ENCODE measurements around the gene COL24A1.

DNA sequence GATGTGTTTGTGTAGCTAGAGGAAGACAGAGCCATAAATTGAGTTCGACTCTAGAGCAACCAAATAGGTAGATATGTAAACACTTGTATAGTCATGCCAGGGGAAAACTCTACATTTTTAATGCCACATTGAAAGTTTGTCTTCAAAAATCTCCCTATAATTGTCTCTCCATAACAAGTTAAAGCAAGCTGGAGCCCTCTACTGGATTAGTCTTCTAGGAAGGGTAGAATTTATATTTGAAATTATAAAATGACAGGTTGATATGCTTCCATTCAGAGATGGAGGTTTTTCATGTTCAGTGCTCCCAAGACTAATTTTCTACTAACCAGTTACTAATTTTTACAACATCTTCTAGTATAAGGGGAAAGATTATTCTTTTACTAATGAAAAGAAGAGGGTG is 13.1 kb upstream of the COL24A1 start:
- TF ChIP-seq MYPOP (CRISPR knock-in tag; IDR thresholded peaks at IDR 0.05): no peak
- TF ChIP-seq ZNF841 (CRISPR knock-in tag; IDR thresholded peaks at IDR 0.05; ENCODE audit: borderline replicate concordance): no peak
- TF ChIP-seq HIVEP1 (CRISPR knock-in tag; IDR thresholded peaks at IDR 0.05): no peak
- TF ChIP-seq FOXP1 (IDR thresholded peaks at IDR 0.05): no peak
- no peak for TF ChIP-seq FOXP1 (CRISPR knock-in tag; IDR thresholded peaks at IDR 0.05)
- no peak for TF ChIP-seq FOXA1 (IDR thresholded peaks at IDR 0.05)
- TF ChIP-seq FOXA1 (CRISPR knock-in tag; IDR thresholded peaks at IDR 0.05): no peak
- no peak for TF ChIP-seq ZNF768 (CRISPR knock-in tag; IDR thresholded peaks at IDR 0.05)
- no peak for TF ChIP-seq CBX2 (IDR thresholded peaks at IDR 0.05; ENCODE audit: low read depth, low read length)
- TF ChIP-seq CBX2 (CRISPR knock-in tag; IDR thresholded peaks at IDR 0.05; ENCODE audit: low read depth): no peak
